ENCODE measurements around the gene PRRT1B. TPM values are rescaled to one million over a fixed set of nuclear protein-coding genes. Genes with fewer than 3 reads are reported as not detected.

Gene PRRT1B
- total and polyA plus RNA-seq, 2 donors (not counting 1 experiment from before 2014, with no cell fraction given), result not detected

DNA sequence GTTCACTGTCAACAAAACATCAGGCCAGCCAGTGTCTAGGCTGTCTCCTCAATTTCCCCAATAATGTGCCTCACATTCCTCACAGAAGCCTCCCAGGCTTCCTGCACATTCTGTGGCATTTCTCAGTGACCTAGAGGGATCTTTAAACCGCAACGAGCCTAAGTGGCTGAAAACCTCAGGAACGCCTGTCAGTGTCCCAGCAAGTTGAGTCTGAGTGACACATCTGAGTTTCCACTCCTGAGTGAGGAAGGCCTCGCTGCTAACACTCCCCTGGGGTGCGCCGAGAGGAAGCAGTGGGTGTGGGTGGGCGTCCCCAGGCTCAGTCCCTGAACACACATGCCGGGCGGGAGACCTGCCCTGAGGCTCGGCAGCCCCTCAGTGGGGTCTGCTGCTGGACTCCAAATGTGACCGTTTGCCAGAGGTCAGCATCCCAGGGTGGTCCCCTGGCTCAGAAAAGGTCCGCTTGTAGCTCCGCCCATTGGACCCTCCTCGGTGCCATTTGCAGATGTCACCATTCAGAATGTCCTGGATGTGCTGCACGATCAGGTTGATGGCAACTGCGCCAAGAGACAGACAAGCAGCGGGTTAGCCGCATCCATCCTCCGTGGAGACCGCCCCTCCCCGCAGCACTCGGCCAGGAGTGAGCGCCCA, 20.5 kb upstream of the PRRT1B start:
- Histone ChIP-seq H3K27me3 (replicated peaks in 1 of 4; ENCODE audit: control extremely low read depth in 1 of 4, control insufficient read depth in 3 of 4, insufficient read depth in 4 of 4, low read length in 3 of 4) (no peaks in the 10 kb centered on the region), H3K4me1 (ENCODE audit: control insufficient read depth in 2 of 2, insufficient read depth in 2 of 2, low read length in 2 of 2) (peaks cover under 1% of the 10 kb centered on the region in 2 donors), H4K20me1 (ENCODE audit: control insufficient read depth, insufficient read depth, low read length, poor library complexity, severe bottlenecking) (no peaks in the 10 kb centered on the region), H3K9ac (ENCODE audit: low read length) (no peak overlapping the region), H3K9me3 (ENCODE audit: control extremely low read depth in 1 of 3, control insufficient read depth in 2 of 3, insufficient read depth in 1 of 3, low read length in 2 of 3) (no peaks in the 10 kb centered on the region), H3K4me2 (replicated peaks; ENCODE audit: low read depth, low read length, poor library complexity, severe bottlenecking) (no peak overlapping the region), H3K79me2 (ENCODE audit: control insufficient read depth, insufficient read depth, low read length) (no peaks in the 10 kb centered on the region), H2AFZ (ENCODE audit: insufficient read depth, low read depth, low read length, poor library complexity, severe bottlenecking) (no peak overlapping the region), H3K36me3 (replicated peaks in 1 of 2; ENCODE audit: control extremely low read depth in 1 of 2, control insufficient read depth in 1 of 2, extremely low read depth in 1 of 2, insufficient read depth in 2 of 2, low read length in 1 of 2) (peaks cover 0 to 78% of the 10 kb centered on the region in 2 experiments), H3K4me3 (ENCODE audit: control extremely low read depth in 1 of 5, extremely low read depth in 1 of 5, insufficient read depth in 1 of 5, low read depth in 2 of 5, low read length in 4 of 5) (no peak overlapping the region), H3K27ac (ENCODE audit: low read length in 2 of 2) (no peak overlapping the region)
- peak; percentile 1 for DNase-seq
- Mint-ChIP-seq H3K27me3 (no peaks in the 10 kb centered on the region), H3K27ac (no peak overlapping the region), H3K4me3 (no peak overlapping the region), H3K4me1 (peaks cover 1% of the 10 kb centered on the region), H3K9me3 (ENCODE audit: insufficient read depth) (no peaks in the 10 kb centered on the region)
- WGBS (ENCODE audit: insufficient coverage), result 91% methylated on average over 23 of the region's 23 CpGs
- intact Hi-C loops (cut with micrococcal nuclease), result no loop called here
- TF ChIP-seq EZH2 (IDR thresholded peaks at IDR 0.05; ENCODE audit: borderline replicate concordance, insufficient read depth, low read depth, low read length, poor library complexity, severe bottlenecking), result no peak
- TF ChIP-seq, protein P1, sequence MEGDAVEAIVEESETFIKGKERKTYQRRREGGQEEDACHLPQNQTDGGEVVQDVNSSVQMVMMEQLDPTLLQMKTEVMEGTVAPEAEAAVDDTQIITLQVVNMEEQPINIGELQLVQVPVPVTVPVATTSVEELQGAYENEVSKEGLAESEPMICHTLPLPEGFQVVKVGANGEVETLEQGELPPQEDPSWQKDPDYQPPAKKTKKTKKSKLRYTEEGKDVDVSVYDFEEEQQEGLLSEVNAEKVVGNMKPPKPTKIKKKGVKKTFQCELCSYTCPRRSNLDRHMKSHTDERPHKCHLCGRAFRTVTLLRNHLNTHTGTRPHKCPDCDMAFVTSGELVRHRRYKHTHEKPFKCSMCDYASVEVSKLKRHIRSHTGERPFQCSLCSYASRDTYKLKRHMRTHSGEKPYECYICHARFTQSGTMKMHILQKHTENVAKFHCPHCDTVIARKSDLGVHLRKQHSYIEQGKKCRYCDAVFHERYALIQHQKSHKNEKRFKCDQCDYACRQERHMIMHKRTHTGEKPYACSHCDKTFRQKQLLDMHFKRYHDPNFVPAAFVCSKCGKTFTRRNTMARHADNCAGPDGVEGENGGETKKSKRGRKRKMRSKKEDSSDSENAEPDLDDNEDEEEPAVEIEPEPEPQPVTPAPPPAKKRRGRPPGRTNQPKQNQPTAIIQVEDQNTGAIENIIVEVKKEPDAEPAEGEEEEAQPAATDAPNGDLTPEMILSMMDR (IDR thresholded peaks at IDR 0.05), result no peak
- no peak for ATAC-seq (ENCODE audit: low read depth)
- CTCF ChIA-PET, result no interaction called here
- POLR2A ChIA-PET, result no interaction called here
